Brain microvascular endothelial cell (primary cell): ENCODE results near the gene ZNF878.

ENCODE experiments used
- DNase-seq: peaks from one replicate; pipeline ENCODE4 v3.0.0-alpha.2; 2020
- H3K27ac ChIP-seq: fragments of 250-450 bp; sonication (Bioruptor Pico); 2 replicates; pipeline ENCODE4 v1.5.1; 2020; ENCODE audit warnings: mild to moderate bottlenecking, moderate library complexity
- H3K27me3 ChIP-seq: fragments of 250-450 bp; sonication (Bioruptor Pico); replicated peaks from 2 replicates; pipeline ENCODE4 v1.5.1; 2020; ENCODE audit warnings: mild to moderate bottlenecking
- H3K36me3 ChIP-seq: fragments of 250-450 bp; sonication (Bioruptor Pico); replicated peaks from 2 replicates; pipeline ENCODE4 v1.5.1; 2020; ENCODE audit warnings: mild to moderate bottlenecking
- H3K4me3 ChIP-seq: 2 replicates; pipeline ENCODE4 v1.5.1; 2011; ENCODE audit warnings: low read depth, mild to moderate bottlenecking, control low read depth, low read length, moderate library complexity
- CTCF ChIP-seq: IDR thresholded peaks from 2 replicates; pipeline ENCODE4 v1.5.1; 2011; ENCODE audit warnings: low read depth, mild to moderate bottlenecking, moderate library complexity, low read length, control low read depth, inconsistent platforms; ENCODE audit errors: missing control alignments
- in situ Hi-C: cut with HindIII; loops from 2 replicates; pipeline ENCODE4 v1.10.0; 2017; ENCODE audit warnings: low sequenced_read_pairs, low pct_ligation_motif_present

The ZNF878 gene

GRCh38 chr19:12015753-12016116, 37.0 kb downstream of the ZNF878 start:
- H3K27me3 ChIP-seq = no peaks in the 10 kb centered on the region
- H3K36me3 ChIP-seq = peaks cover 33% of the 10 kb centered on the region
- in situ Hi-C loops = no loop called here
- no peak for TF ChIP-seq CTCF
- no peak overlapping the region for H3K27ac ChIP-seq
- no peak overlapping the region for H3K4me3 ChIP-seq
- no peak for DNase-seq

GRCh38 chr19:12015015-12015752, 37.6 kb downstream of the ZNF878 start:
- in situ Hi-C loops = no loop called here
- TF ChIP-seq CTCF = no peak
- Histone ChIP-seq H3K27me3 (no peaks in the 10 kb centered on the region), H3K27ac (no peak overlapping the region), H3K36me3 (peaks cover 33% of the 10 kb centered on the region), H3K4me3 (no peak overlapping the region)
- DNase-seq = no peak

- in situ Hi-C loops = no loop called here
- no peak for TF ChIP-seq CTCF
- DNase-seq = peak; percentile 25
- peaks cover 3% of the 10 kb centered on the region for H3K36me3 ChIP-seq
- H3K27ac ChIP-seq = no peak overlapping the region
- H3K27me3 ChIP-seq = no peaks in the 10 kb centered on the region
- H3K4me3 ChIP-seq = no peak overlapping the region
Measured at GRCh38 chr19:12000152-12000981, 52.4 kb downstream of the ZNF878 start.

GRCh38 chr19:11995174-11995573, 57.6 kb downstream of the ZNF878 start:
- no peak for TF ChIP-seq CTCF
- Histone ChIP-seq H3K4me3 (no peak overlapping the region), H3K27ac (no peak overlapping the region), H3K27me3 (no peaks in the 10 kb centered on the region), H3K36me3 (no peaks in the 10 kb centered on the region)
- in situ Hi-C loops = no loop called here
- DNase-seq = peak; percentile 81
